GM21717 (cell line): ENCODE data around the gene CSRP1.
"Not testable (repeated sequence)": the region's sequence is repeated elsewhere in the genome, so short reads cannot be mapped to it uniquely, and the experiment has no call there.

Experiments used
- ATAC-seq: cut with Tn5 transposase; IDR thresholded peaks from one replicate; pipeline ENCODE4 v1.9.1; 2021; ENCODE audit warnings: mild to moderate bottlenecking, moderate library complexity; ENCODE audit not compliant: unreplicated experiment

The CSRP1 gene

GRCh38 chr1:201497935-201498509 lies 8.9 kb downstream of the CSRP1 start:
- ATAC-seq: no peak

GRCh38 chr1:201496296-201496690 lies 10.6 kb downstream of the CSRP1 start:
- ATAC-seq: no peak

- no peak for ATAC-seq
Measured at GRCh38 chr1:201495551-201496295, 11.2 kb downstream of the CSRP1 start.

- ATAC-seq: no peak
Measured at GRCh38 chr1:201493757-201494617, 12.9 kb downstream of the CSRP1 start.

- ATAC-seq: not testable (repeated sequence)
Measured at GRCh38 chr1:201493026-201493656, 13.8 kb downstream of the CSRP1 start.

- ATAC-seq: no peak
Measured at GRCh38 chr1:201491896-201492511, 14.9 kb downstream of the CSRP1 start.

- ATAC-seq: no peak
Measured at GRCh38 chr1:201490708-201491131, 16.2 kb downstream of the CSRP1 start.

GRCh38 chr1:201489643-201490261 lies 17.2 kb downstream of the CSRP1 start:
- no peak for ATAC-seq

- ATAC-seq: no peak
Measured at GRCh38 chr1:201488830-201489589, 17.9 kb downstream of the CSRP1 start.

GRCh38 chr1:201487742-201488141 lies 19.2 kb downstream of the CSRP1 start:
- ATAC-seq: no peak

- ATAC-seq: no peak
Measured at GRCh38 chr1:201486187-201486586, 20.7 kb downstream of the CSRP1 start.

GRCh38 chr1:201485184-201485774 lies 21.6 kb downstream of the CSRP1 start:
- no peak for ATAC-seq

- no peak for ATAC-seq
Measured at GRCh38 chr1:201483373-201483949, 23.5 kb downstream of the CSRP1 start.

- ATAC-seq: peak; percentile 32
Measured at GRCh38 chr1:201482755-201483154, 24.2 kb downstream of the CSRP1 start.

- peak; percentile 69 for ATAC-seq
Measured at GRCh38 chr1:201481761-201482493, 25.0 kb downstream of the CSRP1 start.

- no peak for ATAC-seq
Measured at GRCh38 chr1:201481004-201481380, 25.9 kb downstream of the CSRP1 start.

GRCh38 chr1:201480231-201481003 lies 26.5 kb downstream of the CSRP1 start:
- ATAC-seq: peak; percentile 59
